GM12801 (cell line): ENCODE results near the gene NMT1.

Experiments
- CTCF ChIP-seq: IDR thresholded peaks from one replicate; pipeline ENCODE4 v1.5.1; 2011; ENCODE audit warnings: control low read depth; ENCODE audit not compliant: insufficient read length; ENCODE audit errors: extremely low read depth

Gene NMT1

GRCh38 chr17:45119964-45120363 lies 58.8 kb downstream of the NMT1 start:
- no peak for TF ChIP-seq CTCF

GRCh38 chr17:45120558-45120957 lies 59.4 kb downstream of the NMT1 start:
- TF ChIP-seq CTCF, result no peak

- no peak for TF ChIP-seq CTCF
Measured at GRCh38 chr17:45121055-45121454, 59.9 kb downstream of the NMT1 start.

GRCh38 chr17:45123076-45123770 lies 62.1 kb downstream of the NMT1 start:
- no peak for TF ChIP-seq CTCF

- no peak for TF ChIP-seq CTCF
Measured at GRCh38 chr17:45123930-45124796, 63.0 kb downstream of the NMT1 start.

GRCh38 chr17:45125509-45125908 lies 64.4 kb downstream of the NMT1 start:
- no peak for TF ChIP-seq CTCF

- no peak for TF ChIP-seq CTCF
Measured at GRCh38 chr17:45127207-45127547, 66.1 kb downstream of the NMT1 start.
